Nephron progenitor cell (in vitro differentiated cells): ENCODE data around the gene CALU.

Experiments used
- DNase-seq: peaks from one replicate; pipeline ENCODE4 v3.0.0; 2021
- H3K27ac Mint-ChIP-seq: 2 replicates; pipeline ENCODE4 v1.8.0; 2021; ENCODE audit warnings: mild to moderate bottlenecking, moderate library complexity, mixed read lengths
- H3K27me3 Mint-ChIP-seq: 2 replicates; pipeline ENCODE4 v1.8.0; 2021; ENCODE audit warnings: mild to moderate bottlenecking, low read depth, mixed read lengths; ENCODE audit not compliant: poor library complexity
- H3K36me3 Mint-ChIP-seq: 2 replicates; pipeline ENCODE4 v1.8.0; 2021; ENCODE audit warnings: low read depth, mixed read lengths
- H3K4me1 Mint-ChIP-seq: 2 replicates; pipeline ENCODE4 v1.8.0; 2021; ENCODE audit warnings: mixed read lengths
- H3K4me3 Mint-ChIP-seq: 2 replicates; pipeline ENCODE4 v1.8.0; 2021; ENCODE audit warnings: mild to moderate bottlenecking, moderate library complexity, mixed read lengths
- H3K9me3 Mint-ChIP-seq: 2 replicates; pipeline ENCODE4 v1.8.0; 2021; ENCODE audit warnings: mild to moderate bottlenecking, moderate library complexity, mixed read lengths
- CTCF ChIP-seq: fragments of 200-600 bp; sonication (generic); IDR thresholded peaks from 2 replicates; pipeline ENCODE4 v1.5.0; 2021; ENCODE audit warnings: antibody characterized with exemption

The CALU gene

GRCh38 chr7:128697302-128697905 is 41.8 kb upstream of the CALU start:
- Mint-ChIP-seq H3K36me3 (no peaks in the 10 kb centered on the region), H3K27ac (no peak overlapping the region)
- TF ChIP-seq CTCF, result no peak

GRCh38 chr7:128699196-128699712 is 39.9 kb upstream of the CALU start:
- Mint-ChIP-seq H3K27ac (no peak overlapping the region), H3K4me3 (no peak overlapping the region), H3K36me3 (no peaks in the 10 kb centered on the region), H3K27me3 (peaks cover 58% of the 10 kb centered on the region), H3K9me3 (no peaks in the 10 kb centered on the region), H3K4me1 (peaks cover 11% of the 10 kb centered on the region)
- no peak for TF ChIP-seq CTCF
- no peak for DNase-seq

More at GRCh38 chr7:128697302-128697905, 41.8 kb upstream of the CALU start:
- Mint-ChIP-seq H3K4me3 (peak overlapping the region; percentile 89), H3K9me3 (no peaks in the 10 kb centered on the region), H3K27me3 (peaks cover 46% of the 10 kb centered on the region), H3K4me1 (peaks cover 14% of the 10 kb centered on the region)
- DNase-seq, result peak; percentile 66

- no peak overlapping the region for H3K4me3 Mint-ChIP-seq
- H3K27me3 Mint-ChIP-seq, result peaks cover 60% of the 10 kb centered on the region
Measured at GRCh38 chr7:128699895-128700294, 39.3 kb upstream of the CALU start.

GRCh38 chr7:128701062-128701785 is 37.9 kb upstream of the CALU start:
- DNase-seq, result no peak
- Mint-ChIP-seq H3K9me3 (no peaks in the 10 kb centered on the region), H3K4me3 (no peak overlapping the region), H3K27me3 (peaks cover 55% of the 10 kb centered on the region), H3K27ac (no peak overlapping the region), H3K36me3 (no peaks in the 10 kb centered on the region), H3K4me1 (peaks cover 11% of the 10 kb centered on the region)
- no peak for TF ChIP-seq CTCF

More at GRCh38 chr7:128699895-128700294, 39.3 kb upstream of the CALU start:
- Mint-ChIP-seq H3K4me1 (peaks cover 11% of the 10 kb centered on the region), H3K9me3 (no peaks in the 10 kb centered on the region), H3K27ac (no peak overlapping the region), H3K36me3 (no peaks in the 10 kb centered on the region)
- no peak for TF ChIP-seq CTCF
- no peak for DNase-seq

GRCh38 chr7:128703609-128704241 is 35.4 kb upstream of the CALU start:
- Mint-ChIP-seq H3K36me3 (no peaks in the 10 kb centered on the region), H3K4me1 (no peaks in the 10 kb centered on the region), H3K9me3 (no peaks in the 10 kb centered on the region), H3K27ac (no peak overlapping the region), H3K27me3 (peaks cover 33% of the 10 kb centered on the region), H3K4me3 (no peak overlapping the region)
- no peak for DNase-seq
- no peak for TF ChIP-seq CTCF
